WTC11 (cell line): ENCODE data around the gene CAPZB. TPM values are rescaled to one million over a fixed set of nuclear protein-coding genes. Genes with fewer than 3 reads are reported as not detected.

ENCODE experiments used
- ATAC-seq: fragments of 200-7000 bp; cut with Tn5 transposase; 2 replicates; pipeline ENCODE4 v1.10.0; 2021; ENCODE audit warnings: mild to moderate bottlenecking, moderate library complexity
- CTCF ChIA-PET: fragments of 300-600 bp; sonication (Branson Sonifier 250); formaldehyde crosslinking; loops from one replicate; lab custom pipeline; 2021; ENCODE audit warnings: antibody characterized with exemption; lab: Charles Lee
- POLR2A ChIA-PET: fragments of 350-600 bp; sonication (Branson Sonifier 250); formaldehyde crosslinking; loops from one replicate; lab custom pipeline; 2021; ENCODE audit warnings: antibody characterized with exemption; lab: Charles Lee
- DNase-seq: peaks from one replicate; pipeline ENCODE4 v3.0.0; 2021; ENCODE audit warnings: low spot score
- H3K27ac Mint-ChIP-seq: 2 replicates; pipeline ENCODE4 v1.8.0; 2021; ENCODE audit warnings: mixed read lengths
- H3K27me3 Mint-ChIP-seq: 2 replicates; pipeline ENCODE4 v1.8.0; 2021; ENCODE audit warnings: low read depth, mild to moderate bottlenecking, moderate library complexity, mixed read lengths
- H3K36me3 Mint-ChIP-seq: 2 replicates; pipeline ENCODE4 v1.8.0; 2021; ENCODE audit warnings: mixed read lengths
- H3K4me1 Mint-ChIP-seq: 2 replicates; pipeline ENCODE4 v1.8.0; 2022; ENCODE audit warnings: mixed read lengths
- H3K4me3 Mint-ChIP-seq: 2 replicates; pipeline ENCODE4 v1.8.0; 2021; ENCODE audit warnings: mild to moderate bottlenecking, moderate library complexity, mixed read lengths
- H3K9me3 Mint-ChIP-seq: 2 replicates; pipeline ENCODE4 v1.8.0; 2021; ENCODE audit warnings: mixed read lengths
- CBFB ChIP-seq: sonication (generic); formaldehyde crosslinking; IDR thresholded peaks from 2 replicates; pipeline ENCODE4 v1.8.1; 2022; ENCODE audit warnings: mild to moderate bottlenecking, low read depth, missing genetic modification reagents
- CREB1 ChIP-seq: sonication (generic); formaldehyde crosslinking; IDR thresholded peaks from 2 replicates; pipeline ENCODE4 v1.8.0; 2023; ENCODE audit warnings: mild to moderate bottlenecking, missing genetic modification reagents
- FOXP1 ChIP-seq: sonication (generic); formaldehyde crosslinking; IDR thresholded peaks from 2 replicates; pipeline ENCODE4 v1.8.0; 2022; ENCODE audit warnings: missing genetic modification reagents, mild to moderate bottlenecking, moderate library complexity, borderline replicate concordance
- KAT7 ChIP-seq: sonication (generic); formaldehyde crosslinking; IDR thresholded peaks from 2 replicates; pipeline ENCODE4 v1.8.1; 2023; ENCODE audit warnings: missing genetic modification reagents, mild to moderate bottlenecking, borderline replicate concordance
- NFYB ChIP-seq: sonication (generic); formaldehyde crosslinking; conservative IDR thresholded peaks from 2 replicates; pipeline ENCODE4 v1.8.0; 2022; ENCODE audit warnings: low read depth, missing genetic modification reagents
- TEAD4 ChIP-seq: sonication (generic); formaldehyde crosslinking; IDR thresholded peaks from 2 replicates; pipeline ENCODE4 v1.8.0; 2022; ENCODE audit warnings: mild to moderate bottlenecking, missing genetic modification reagents
- ZNF138 ChIP-seq: sonication (generic); formaldehyde crosslinking; conservative IDR thresholded peaks from 2 replicates; pipeline ENCODE4 v1.8.1; 2022; ENCODE audit warnings: mild to moderate bottlenecking, moderate library complexity, missing genetic modification reagents
- ZNF219 ChIP-seq: sonication (generic); formaldehyde crosslinking; IDR thresholded peaks from 2 replicates; pipeline ENCODE4 v1.8.0; 2023; ENCODE audit warnings: missing genetic modification reagents, mild to moderate bottlenecking, borderline replicate concordance
- ZNF317 ChIP-seq: sonication (generic); formaldehyde crosslinking; IDR thresholded peaks from 2 replicates; pipeline ENCODE4 v1.8.1; 2023; ENCODE audit warnings: low read depth, mild to moderate bottlenecking, moderate library complexity, missing genetic modification reagents, borderline replicate concordance
- ZNF396 ChIP-seq: fragments of 250-450 bp; sonication (Bioruptor Pico); IDR thresholded peaks from 2 replicates; pipeline ENCODE4 v1.8.0; 2021; ENCODE audit warnings: mild to moderate bottlenecking, moderate library complexity, borderline replicate concordance
- ZNF532 ChIP-seq: fragments of 250-450 bp; sonication (Bioruptor Pico); IDR thresholded peaks from 2 replicates; pipeline ENCODE4 v1.9.0; 2021; ENCODE audit warnings: mild to moderate bottlenecking, borderline replicate concordance
- ZNF671 ChIP-seq: fragments of 250-450 bp; sonication (Bioruptor Pico); IDR thresholded peaks from 2 replicates; pipeline ENCODE4 v1.8.0; 2021; ENCODE audit warnings: mild to moderate bottlenecking
- total RNA-seq: library from RNA; stranded (reverse); gene quantifications from 3 replicates; pipeline ENCODE4 v1.2.3, GENCODE V29; 2021
- TF ChIP-seq, protein P1 (sequence below): sonication (generic); formaldehyde crosslinking; IDR thresholded peaks from 2 replicates; pipeline ENCODE4 v1.8.1; 2022; ENCODE audit warnings: low read depth, missing genetic modification reagents, borderline replicate concordance
- TF ChIP-seq, protein P2 (sequence below): sonication (generic); formaldehyde crosslinking; IDR thresholded peaks from 2 replicates; pipeline ENCODE4 v1.8.1; 2023; ENCODE audit warnings: mild to moderate bottlenecking, missing genetic modification reagents, borderline replicate concordance
- TF ChIP-seq, protein P3 (sequence below): fragments of 250-450 bp; sonication (Bioruptor Pico); IDR thresholded peaks from 2 replicates; pipeline ENCODE4 v2.1.2; 2022; ENCODE audit warnings: mild to moderate bottlenecking, moderate library complexity
- TF ChIP-seq, protein P4 (sequence below): sonication (generic); formaldehyde crosslinking; IDR thresholded peaks from 2 replicates; pipeline ENCODE4 v1.8.0; 2022; ENCODE audit warnings: mild to moderate bottlenecking, missing genetic modification reagents
- TF ChIP-seq, protein P5 (sequence below): sonication (generic); formaldehyde crosslinking; IDR thresholded peaks from 2 replicates; pipeline ENCODE4 v1.8.1; 2023; ENCODE audit warnings: mild to moderate bottlenecking, moderate library complexity, missing genetic modification reagents

Gene CAPZB
- total RNA-seq, 1 experiment from 2014 or later, result 348 TPM

GRCh38 chr1:19424651-19425570 lies 60.4 kb downstream of the CAPZB start:
- H3K4me3 Mint-ChIP-seq, result no peak overlapping the region
- H3K36me3 Mint-ChIP-seq, result no peaks in the 10 kb centered on the region; the same call in 1 of the 2 replicates
- no peaks in the 10 kb centered on the region for H3K9me3 Mint-ChIP-seq
- no peak for DNase-seq
- no peak overlapping the region for H3K27ac Mint-ChIP-seq
- ChIA-PET POLR2A (interaction anchor here (0.6 kb wide), 1 partner anchor 8 kb away, joined by 3 read pairs; no protein-coding TSS in a partner anchor), CTCF (interaction anchor here (1.0 to 1.2 kb wide), 2 partner anchors 50 to 229 kb away, joined by 3 to 4 read pairs; no protein-coding TSS in a partner anchor)
- TF ChIP-seq ZNF219 (CRISPR knock-in tag), result no peak
- TF ChIP-seq FOXP1, result no peak
- TF ChIP-seq ZNF396 (CRISPR knock-in tag), result no peak
- TF ChIP-seq, protein P1, sequence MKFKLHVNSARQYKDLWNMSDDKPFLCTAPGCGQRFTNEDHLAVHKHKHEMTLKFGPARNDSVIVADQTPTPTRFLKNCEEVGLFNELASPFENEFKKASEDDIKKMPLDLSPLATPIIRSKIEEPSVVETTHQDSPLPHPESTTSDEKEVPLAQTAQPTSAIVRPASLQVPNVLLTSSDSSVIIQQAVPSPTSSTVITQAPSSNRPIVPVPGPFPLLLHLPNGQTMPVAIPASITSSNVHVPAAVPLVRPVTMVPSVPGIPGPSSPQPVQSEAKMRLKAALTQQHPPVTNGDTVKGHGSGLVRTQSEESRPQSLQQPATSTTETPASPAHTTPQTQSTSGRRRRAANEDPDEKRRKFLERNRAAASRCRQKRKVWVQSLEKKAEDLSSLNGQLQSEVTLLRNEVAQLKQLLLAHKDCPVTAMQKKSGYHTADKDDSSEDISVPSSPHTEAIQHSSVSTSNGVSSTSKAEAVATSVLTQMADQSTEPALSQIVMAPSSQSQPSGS (CRISPR knock-in tag), result no peak
- TF ChIP-seq, protein P2, sequence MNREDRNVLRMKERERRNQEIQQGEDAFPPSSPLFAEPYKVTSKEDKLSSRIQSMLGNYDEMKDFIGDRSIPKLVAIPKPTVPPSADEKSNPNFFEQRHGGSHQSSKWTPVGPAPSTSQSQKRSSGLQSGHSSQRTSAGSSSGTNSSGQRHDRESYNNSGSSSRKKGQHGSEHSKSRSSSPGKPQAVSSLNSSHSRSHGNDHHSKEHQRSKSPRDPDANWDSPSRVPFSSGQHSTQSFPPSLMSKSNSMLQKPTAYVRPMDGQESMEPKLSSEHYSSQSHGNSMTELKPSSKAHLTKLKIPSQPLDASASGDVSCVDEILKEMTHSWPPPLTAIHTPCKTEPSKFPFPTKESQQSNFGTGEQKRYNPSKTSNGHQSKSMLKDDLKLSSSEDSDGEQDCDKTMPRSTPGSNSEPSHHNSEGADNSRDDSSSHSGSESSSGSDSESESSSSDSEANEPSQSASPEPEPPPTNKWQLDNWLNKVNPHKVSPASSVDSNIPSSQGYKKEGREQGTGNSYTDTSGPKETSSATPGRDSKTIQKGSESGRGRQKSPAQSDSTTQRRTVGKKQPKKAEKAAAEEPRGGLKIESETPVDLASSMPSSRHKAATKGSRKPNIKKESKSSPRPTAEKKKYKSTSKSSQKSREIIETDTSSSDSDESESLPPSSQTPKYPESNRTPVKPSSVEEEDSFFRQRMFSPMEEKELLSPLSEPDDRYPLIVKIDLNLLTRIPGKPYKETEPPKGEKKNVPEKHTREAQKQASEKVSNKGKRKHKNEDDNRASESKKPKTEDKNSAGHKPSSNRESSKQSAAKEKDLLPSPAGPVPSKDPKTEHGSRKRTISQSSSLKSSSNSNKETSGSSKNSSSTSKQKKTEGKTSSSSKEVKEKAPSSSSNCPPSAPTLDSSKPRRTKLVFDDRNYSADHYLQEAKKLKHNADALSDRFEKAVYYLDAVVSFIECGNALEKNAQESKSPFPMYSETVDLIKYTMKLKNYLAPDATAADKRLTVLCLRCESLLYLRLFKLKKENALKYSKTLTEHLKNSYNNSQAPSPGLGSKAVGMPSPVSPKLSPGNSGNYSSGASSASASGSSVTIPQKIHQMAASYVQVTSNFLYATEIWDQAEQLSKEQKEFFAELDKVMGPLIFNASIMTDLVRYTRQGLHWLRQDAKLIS, result no peak
- TF ChIP-seq TEAD4 (CRISPR knock-in tag), result no peak
- no peak for TF ChIP-seq ZNF671 (CRISPR knock-in tag)
- TF ChIP-seq KAT7 (CRISPR knock-in tag), result no peak
- TF ChIP-seq, protein P3, sequence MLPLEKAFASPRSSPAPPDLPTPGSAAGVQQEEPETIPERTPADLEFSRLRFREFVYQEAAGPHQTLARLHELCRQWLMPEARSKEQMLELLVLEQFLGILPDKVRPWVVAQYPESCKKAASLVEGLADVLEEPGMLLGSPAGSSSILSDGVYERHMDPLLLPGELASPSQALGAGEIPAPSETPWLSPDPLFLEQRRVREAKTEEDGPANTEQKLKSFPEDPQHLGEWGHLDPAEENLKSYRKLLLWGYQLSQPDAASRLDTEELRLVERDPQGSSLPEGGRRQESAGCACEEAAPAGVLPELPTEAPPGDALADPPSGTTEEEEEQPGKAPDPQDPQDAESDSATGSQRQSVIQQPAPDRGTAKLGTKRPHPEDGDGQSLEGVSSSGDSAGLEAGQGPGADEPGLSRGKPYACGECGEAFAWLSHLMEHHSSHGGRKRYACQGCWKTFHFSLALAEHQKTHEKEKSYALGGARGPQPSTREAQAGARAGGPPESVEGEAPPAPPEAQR (CRISPR knock-in tag), result no peak
- no peak for TF ChIP-seq ZNF138 (CRISPR knock-in tag)
- TF ChIP-seq, protein P4, sequence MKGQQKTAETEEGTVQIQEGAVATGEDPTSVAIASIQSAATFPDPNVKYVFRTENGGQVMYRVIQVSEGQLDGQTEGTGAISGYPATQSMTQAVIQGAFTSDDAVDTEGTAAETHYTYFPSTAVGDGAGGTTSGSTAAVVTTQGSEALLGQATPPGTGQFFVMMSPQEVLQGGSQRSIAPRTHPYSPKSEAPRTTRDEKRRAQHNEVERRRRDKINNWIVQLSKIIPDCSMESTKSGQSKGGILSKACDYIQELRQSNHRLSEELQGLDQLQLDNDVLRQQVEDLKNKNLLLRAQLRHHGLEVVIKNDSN (CRISPR knock-in tag), result no peak
- TF ChIP-seq NFYB (CRISPR knock-in tag), result no peak
- TF ChIP-seq CREB1, result no peak
- no peak for TF ChIP-seq ZNF317 (CRISPR knock-in tag)
- TF ChIP-seq CBFB (CRISPR knock-in tag), result no peak
- TF ChIP-seq ZNF532, result no peak
- TF ChIP-seq, protein P5, sequence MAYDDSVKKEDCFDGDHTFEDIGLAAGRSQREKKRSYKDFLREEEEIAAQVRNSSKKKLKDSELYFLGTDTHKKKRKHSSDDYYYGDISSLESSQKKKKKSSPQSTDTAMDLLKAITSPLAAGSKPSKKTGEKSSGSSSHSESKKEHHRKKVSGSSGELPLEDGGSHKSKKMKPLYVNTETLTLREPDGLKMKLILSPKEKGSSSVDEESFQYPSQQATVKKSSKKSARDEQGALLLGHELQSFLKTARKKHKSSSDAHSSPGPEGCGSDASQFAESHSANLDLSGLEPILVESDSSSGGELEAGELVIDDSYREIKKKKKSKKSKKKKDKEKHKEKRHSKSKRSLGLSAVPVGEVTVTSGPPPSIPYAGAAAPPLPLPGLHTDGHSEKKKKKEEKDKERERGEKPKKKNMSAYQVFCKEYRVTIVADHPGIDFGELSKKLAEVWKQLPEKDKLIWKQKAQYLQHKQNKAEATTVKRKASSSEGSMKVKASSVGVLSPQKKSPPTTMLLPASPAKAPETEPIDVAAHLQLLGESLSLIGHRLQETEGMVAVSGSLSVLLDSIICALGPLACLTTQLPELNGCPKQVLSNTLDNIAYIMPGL, result no peak
- peaks cover 23% of the 10 kb centered on the region for H3K4me1 Mint-ChIP-seq
- no peak for ATAC-seq
- H3K27me3 Mint-ChIP-seq, result no peaks in the 10 kb centered on the region
